Endothelial cell of umbilical vein (primary cell): ENCODE data around the gene BBS5.

Experiments
- CTCF ChIP-seq, 2 donors: IDR thresholded peaks; 1 replicate in 1 of 2; 2 replicates in 1 of 2; pipeline ENCODE4 v1.5.1; 2011; ENCODE audit warnings: low read length in 2 of 2, mild to moderate bottlenecking in 2 of 2, moderate library complexity in 2 of 2, control low read depth in 1 of 2, inconsistent platforms in 1 of 2, low read depth in 1 of 2; ENCODE audit not compliant: insufficient read depth in 1 of 2; ENCODE audit errors: extremely low read depth in 1 of 2
- EZH2 ChIP-seq: IDR thresholded peaks from 2 replicates; pipeline ENCODE4 v1.6.1; 2012; ENCODE audit warnings: borderline replicate concordance, low read depth, mild to moderate bottlenecking, moderate library complexity, low read length, inconsistent platforms; ENCODE audit not compliant: severe bottlenecking
- FOS ChIP-seq: IDR thresholded peaks from 2 replicates; pipeline ENCODE4 v1.6.1; 2011; ENCODE audit warnings: mild to moderate bottlenecking, low read length, moderate library complexity, borderline replicate concordance; ENCODE audit not compliant: insufficient read depth
- JUN ChIP-seq: IDR thresholded peaks from 2 replicates; pipeline ENCODE4 v1.6.1; 2011; ENCODE audit warnings: borderline replicate concordance, low read depth; ENCODE audit not compliant: insufficient read length, insufficient read depth
- MAX ChIP-seq: IDR thresholded peaks from 2 replicates; pipeline ENCODE4 v1.6.1; 2011; ENCODE audit not compliant: insufficient read depth, insufficient read length
- MYC ChIP-seq: IDR thresholded peaks from one replicate; pipeline ENCODE4 v1.6.1; 2011; ENCODE audit warnings: mild to moderate bottlenecking, low read depth, low read length
- POLR2A ChIP-seq: IDR thresholded peaks from 2 replicates; pipeline ENCODE4 v1.6.1; 2012; ENCODE audit warnings: low read depth, mild to moderate bottlenecking, control low read depth, low read length
- POLR2AphosphoS5 ChIP-seq: IDR thresholded peaks from 2 replicates; pipeline ENCODE4 v1.6.1; 2012; ENCODE audit warnings: low read depth, mild to moderate bottlenecking, control low read depth, low read length, moderate library complexity; ENCODE audit not compliant: insufficient read depth

GRCh38 chr2:169513926-169514325, 34.6 kb downstream of the BBS5 start:
- TF ChIP-seq POLR2A (no peak), EZH2 (no peak), CTCF (IDR thresholded peaks at IDR 0.05; ENCODE audit: extremely low read depth in 1 of 2, insufficient read depth in 1 of 2, low read depth in 1 of 2, low read length in 2 of 2) (no peak), MAX (no peak), POLR2AphosphoS5 (no peak), FOS (no peak), MYC (no peak), JUN (no peak)
